ENCODE results near the gene TATDN2. TPM values are rescaled to one million over a fixed set of nuclear protein-coding genes. Genes with fewer than 3 reads are reported as not detected.

Gene TATDN2
- total and polyA plus RNA-seq, 2 experiments from 2014 or later = 9.3 to 22.6 TPM

- Histone ChIP-seq H3K4me1 (ENCODE audit: insufficient read depth) (peaks cover 25% of the 10 kb centered on the region), H2AFZ (no peak overlapping the region), H3K27me3 (no peaks in the 10 kb centered on the region), H3K36me3 (replicated peaks; ENCODE audit: insufficient read depth, low read depth) (no peaks in the 10 kb centered on the region), H3K4me3 (no peak overlapping the region), H3K9me2 (replicated peaks; ENCODE audit: insufficient read depth) (no peaks in the 10 kb centered on the region), H3K4me2 (no peak overlapping the region), H4K20me1 (ENCODE audit: insufficient read depth, poor library complexity, severe bottlenecking) (no peaks in the 10 kb centered on the region), H3K79me2 (no peaks in the 10 kb centered on the region), H3K9me3 (ENCODE audit: low read depth) (no peaks in the 10 kb centered on the region), H3K27ac (peak overlapping the region; percentile 78)
- no peak for DNase-seq (ENCODE audit: low spot score)
- TF ChIP-seq EZH2phosphoT487 (IDR thresholded peaks at IDR 0.05; ENCODE audit: low read depth, severe bottlenecking, unreplicated experiment) (no peak), EZH2 (IDR thresholded peaks at IDR 0.05; ENCODE audit: borderline replicate concordance) (no peak)
- TF ChIP-seq, protein P1, sequence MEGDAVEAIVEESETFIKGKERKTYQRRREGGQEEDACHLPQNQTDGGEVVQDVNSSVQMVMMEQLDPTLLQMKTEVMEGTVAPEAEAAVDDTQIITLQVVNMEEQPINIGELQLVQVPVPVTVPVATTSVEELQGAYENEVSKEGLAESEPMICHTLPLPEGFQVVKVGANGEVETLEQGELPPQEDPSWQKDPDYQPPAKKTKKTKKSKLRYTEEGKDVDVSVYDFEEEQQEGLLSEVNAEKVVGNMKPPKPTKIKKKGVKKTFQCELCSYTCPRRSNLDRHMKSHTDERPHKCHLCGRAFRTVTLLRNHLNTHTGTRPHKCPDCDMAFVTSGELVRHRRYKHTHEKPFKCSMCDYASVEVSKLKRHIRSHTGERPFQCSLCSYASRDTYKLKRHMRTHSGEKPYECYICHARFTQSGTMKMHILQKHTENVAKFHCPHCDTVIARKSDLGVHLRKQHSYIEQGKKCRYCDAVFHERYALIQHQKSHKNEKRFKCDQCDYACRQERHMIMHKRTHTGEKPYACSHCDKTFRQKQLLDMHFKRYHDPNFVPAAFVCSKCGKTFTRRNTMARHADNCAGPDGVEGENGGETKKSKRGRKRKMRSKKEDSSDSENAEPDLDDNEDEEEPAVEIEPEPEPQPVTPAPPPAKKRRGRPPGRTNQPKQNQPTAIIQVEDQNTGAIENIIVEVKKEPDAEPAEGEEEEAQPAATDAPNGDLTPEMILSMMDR (IDR thresholded peaks at IDR 0.05; ENCODE audit: poor library complexity) = no peak
- WGBS (ENCODE audit: low lambda C conversion rate, missing lambda C conversion rate) = 89% methylated on average over 7 of the region's 7 CpGs
These were observed 42.7 kb upstream of the TATDN2 start for GRCh38 chr3:10205451-10206165.

- Histone ChIP-seq H2AFZ (no peak overlapping the region), H3K4me1 (ENCODE audit: insufficient read depth) (peaks cover 25% of the 10 kb centered on the region), H4K20me1 (ENCODE audit: insufficient read depth, poor library complexity, severe bottlenecking) (no peaks in the 10 kb centered on the region), H3K36me3 (replicated peaks; ENCODE audit: insufficient read depth, low read depth) (no peaks in the 10 kb centered on the region), H3K27ac (no peak overlapping the region), H3K79me2 (no peaks in the 10 kb centered on the region), H3K4me2 (no peak overlapping the region), H3K4me3 (no peak overlapping the region), H3K9me2 (replicated peaks; ENCODE audit: insufficient read depth) (no peaks in the 10 kb centered on the region), H3K9me3 (ENCODE audit: low read depth) (no peaks in the 10 kb centered on the region), H3K27me3 (no peaks in the 10 kb centered on the region)
- no peak for DNase-seq (ENCODE audit: low spot score)
- TF ChIP-seq EZH2phosphoT487 (IDR thresholded peaks at IDR 0.05; ENCODE audit: low read depth, severe bottlenecking, unreplicated experiment) (no peak), EZH2 (IDR thresholded peaks at IDR 0.05; ENCODE audit: borderline replicate concordance) (no peak)
- TF ChIP-seq, protein P1 (IDR thresholded peaks at IDR 0.05; ENCODE audit: poor library complexity) = no peak
- WGBS (ENCODE audit: low lambda C conversion rate, missing lambda C conversion rate) = 59% methylated on average over 5 of the region's 5 CpGs
These were observed 42.1 kb upstream of the TATDN2 start for GRCh38 chr3:10206166-10206511.

- no peak overlapping the region for H2AFZ ChIP-seq
- H3K36me3 ChIP-seq (replicated peaks; ENCODE audit: insufficient read depth, low read depth) = no peaks in the 10 kb centered on the region
- H3K27me3 ChIP-seq = no peaks in the 10 kb centered on the region
- no peaks in the 10 kb centered on the region for H3K4me1 ChIP-seq (ENCODE audit: insufficient read depth)
- no peaks in the 10 kb centered on the region for H4K20me1 ChIP-seq (ENCODE audit: insufficient read depth, poor library complexity, severe bottlenecking)
- TF ChIP-seq EZH2phosphoT487 (IDR thresholded peaks at IDR 0.05; ENCODE audit: low read depth, severe bottlenecking, unreplicated experiment) (no peak), EZH2 (IDR thresholded peaks at IDR 0.05; ENCODE audit: borderline replicate concordance) (no peak)
- TF ChIP-seq, protein P1 (IDR thresholded peaks at IDR 0.05; ENCODE audit: poor library complexity) = no peak
- WGBS (ENCODE audit: low lambda C conversion rate, missing lambda C conversion rate) = 78% methylated on average over 9 of the region's 9 CpGs
- no peak overlapping the region for H3K27ac ChIP-seq
- no peaks in the 10 kb centered on the region for H3K9me2 ChIP-seq (replicated peaks; ENCODE audit: insufficient read depth)
- no peak overlapping the region for H3K4me2 ChIP-seq
- H3K4me3 ChIP-seq = no peak overlapping the region
- no peaks in the 10 kb centered on the region for H3K79me2 ChIP-seq
- DNase-seq (ENCODE audit: low spot score) = no peak
- no peaks in the 10 kb centered on the region for H3K9me3 ChIP-seq (ENCODE audit: low read depth)
These were observed 35.0 kb upstream of the TATDN2 start for GRCh38 chr3:10213156-10213792.
